H7 (cell line): ENCODE measurements around the gene ARHGAP22. TPM values are rescaled to one million over a fixed set of nuclear protein-coding genes. Genes with fewer than 3 reads are reported as not detected.

Source experiments
- DNase-seq: peaks from one replicate; pipeline ENCODE4 v3.0.0; 2012
- H3K27me3 ChIP-seq: 2 replicates; pipeline ENCODE4 v1.6.0; 2011; ENCODE audit warnings: mild to moderate bottlenecking, low read length; ENCODE audit not compliant: control insufficient read depth, insufficient read depth
- H3K36me3 ChIP-seq: replicated peaks from 2 replicates; pipeline ENCODE4 v1.5.1; 2011; ENCODE audit warnings: low read length; ENCODE audit not compliant: control insufficient read depth, insufficient read depth
- H3K4me3 ChIP-seq: 2 replicates; pipeline ENCODE4 v1.5.1; 2011; ENCODE audit warnings: low read depth, mild to moderate bottlenecking, control low read depth, low read length, moderate library complexity; ENCODE audit not compliant: insufficient read depth
- total RNA-seq: library from RNA; depleted of rRNA; stranded (reverse); fragments of >200 nt; shearing (Covaris generic); gene quantifications from 2 replicates; pipeline ENCODE4 v1.2.3, GENCODE V29; 2014

Gene ARHGAP22
- total RNA-seq, 1 experiment from 2014 or later: 9.1 TPM

DNA sequence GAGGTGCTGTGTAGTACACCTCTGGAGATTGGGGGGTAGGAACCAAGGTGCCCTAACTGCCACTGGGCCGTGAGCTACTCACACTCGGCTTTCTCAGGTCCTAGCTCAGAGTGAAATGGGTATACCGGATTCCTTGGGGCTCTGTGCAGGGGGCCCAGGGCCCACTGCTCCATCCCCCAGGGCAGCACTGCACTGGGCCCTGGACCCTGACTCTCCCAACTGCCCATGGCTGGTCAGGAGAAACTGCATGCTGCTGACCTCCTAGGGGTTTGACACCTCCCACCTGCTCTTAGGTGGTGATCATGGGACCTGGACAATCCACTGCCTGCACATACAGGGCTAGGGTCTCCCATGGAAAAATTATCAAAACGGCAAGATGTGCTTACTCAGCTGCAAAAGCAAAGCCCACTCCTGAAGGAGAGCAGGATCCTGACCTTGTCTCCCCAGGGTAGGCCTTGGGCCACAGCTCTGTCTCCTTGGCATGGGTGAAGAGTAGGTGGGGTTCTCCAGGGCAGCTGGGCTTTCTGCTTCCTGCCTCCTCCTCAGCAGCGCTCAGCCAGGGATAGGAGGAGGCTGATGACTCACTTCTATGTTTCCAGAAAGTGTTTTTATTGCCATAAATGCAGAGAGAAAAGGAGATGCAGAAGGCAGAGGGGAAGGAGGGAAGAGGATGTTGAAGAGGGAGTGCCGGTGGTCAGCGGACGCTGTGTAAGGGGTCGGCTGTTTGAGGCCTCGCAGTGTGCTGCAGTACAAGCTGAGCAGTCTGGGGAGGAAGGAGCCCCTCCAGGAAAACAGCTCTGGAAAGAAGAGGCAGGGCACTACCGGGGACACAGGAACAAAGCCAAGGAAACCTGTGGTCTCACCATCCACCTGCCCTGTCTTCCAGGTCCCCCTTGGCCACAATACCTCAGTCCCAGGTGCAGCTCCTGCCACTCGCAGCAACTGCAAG lies 107.8 kb downstream of the ARHGAP22 start:
- Histone ChIP-seq H3K36me3 (no peaks in the 10 kb centered on the region), H3K27me3 (no peaks in the 10 kb centered on the region), H3K4me3 (no peak overlapping the region)
- peak; percentile 14 for DNase-seq

DNA sequence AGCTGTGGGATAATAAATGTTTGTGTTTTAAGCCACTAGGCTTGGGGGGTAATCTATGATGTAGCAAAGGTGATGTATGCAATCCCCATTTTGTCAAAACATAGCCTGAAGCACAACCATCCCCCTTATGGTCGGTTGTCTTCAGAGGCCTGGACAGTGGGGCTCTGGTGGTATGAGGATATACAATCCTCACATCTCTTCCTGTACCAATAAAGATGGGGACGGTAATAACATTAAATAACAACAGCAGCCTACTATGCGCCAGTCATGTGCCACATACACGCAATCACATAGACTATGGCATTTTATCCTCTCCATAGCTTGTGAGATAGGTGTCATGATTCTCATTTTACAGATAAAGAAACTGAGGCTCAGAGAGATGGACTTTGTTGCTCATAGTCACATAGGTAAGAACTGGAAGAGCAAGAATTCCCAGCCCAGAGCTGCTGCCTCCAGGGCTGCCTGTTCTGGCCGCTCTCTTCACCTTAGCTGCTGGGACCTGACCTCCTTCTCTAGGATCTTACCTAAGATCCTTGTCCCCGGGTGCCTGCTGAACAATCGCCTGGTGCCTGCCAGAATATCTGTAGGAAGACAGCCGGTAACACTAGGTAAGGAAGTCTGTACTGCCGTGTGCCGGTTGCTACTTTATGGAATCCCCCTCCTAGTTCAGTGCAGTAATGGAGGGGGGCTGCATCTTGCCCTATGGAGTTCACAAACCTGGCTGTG lies 108.6 kb downstream of the ARHGAP22 start:
- DNase-seq: no peak
- H3K4me3 ChIP-seq: no peak overlapping the region
- H3K27me3 ChIP-seq: no peaks in the 10 kb centered on the region
- no peaks in the 10 kb centered on the region for H3K36me3 ChIP-seq

DNA sequence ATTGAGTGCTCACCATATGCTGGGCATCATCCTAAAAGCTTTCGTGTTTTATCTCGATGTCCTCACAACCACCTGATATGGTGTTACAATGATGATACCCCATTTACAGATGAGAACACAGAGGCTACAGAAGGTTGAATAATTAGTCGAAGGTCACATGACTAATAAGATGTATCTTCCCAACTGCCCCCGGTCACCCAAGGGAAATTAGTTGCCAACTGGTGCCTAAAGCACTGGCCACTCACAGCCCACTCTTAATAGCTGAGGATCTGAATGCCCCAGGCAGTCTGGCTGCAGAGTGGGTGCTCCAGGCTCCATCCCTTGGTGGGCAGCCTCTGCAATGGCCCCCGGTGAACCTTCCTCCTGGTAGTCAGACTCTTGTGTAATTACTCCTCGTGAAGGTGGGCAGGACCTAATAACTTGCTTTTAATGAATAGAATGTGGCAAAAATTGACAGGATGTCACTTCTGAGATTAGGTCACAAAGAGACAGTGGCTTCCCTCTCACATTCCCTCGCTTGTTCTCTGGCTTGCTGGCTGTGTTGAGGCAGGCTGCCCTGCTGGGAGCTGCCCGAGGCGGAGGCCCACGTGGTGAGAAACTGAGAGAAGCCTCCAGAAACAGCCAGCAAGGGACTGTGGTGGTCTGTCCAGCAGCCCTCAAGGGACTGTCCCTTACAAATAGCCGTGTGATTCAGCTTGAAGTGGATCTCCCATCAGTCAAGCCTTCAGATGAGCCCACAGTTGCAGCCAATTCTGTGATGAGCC lies 109.4 kb downstream of the ARHGAP22 start:
- Histone ChIP-seq H3K27me3 (no peaks in the 10 kb centered on the region), H3K4me3 (no peak overlapping the region), H3K36me3 (no peaks in the 10 kb centered on the region)
- peak; percentile 6 for DNase-seq

DNA sequence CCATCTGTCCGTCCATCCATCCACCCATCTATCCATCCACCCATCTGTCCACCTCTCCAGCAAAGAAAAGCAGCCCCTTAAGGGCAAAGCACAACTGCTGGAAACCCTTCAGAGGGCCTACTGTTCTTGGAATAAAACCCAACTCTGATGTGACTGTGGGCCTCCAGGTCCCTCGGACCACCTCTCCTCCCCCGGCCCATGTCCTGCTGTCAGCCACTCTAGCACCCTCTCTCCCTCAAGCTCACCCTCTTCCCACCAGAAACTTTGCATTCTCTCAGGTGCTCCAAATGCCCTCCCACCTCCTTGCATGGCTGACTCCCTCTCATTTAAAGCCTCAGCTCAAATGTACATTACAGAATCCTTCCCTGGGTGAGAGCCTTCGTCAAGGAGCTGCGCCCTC lies 110.3 kb downstream of the ARHGAP22 start:
- Histone ChIP-seq H3K36me3 (no peaks in the 10 kb centered on the region), H3K4me3 (no peak overlapping the region), H3K27me3 (no peaks in the 10 kb centered on the region)
- peak; percentile 10 for DNase-seq

DNA sequence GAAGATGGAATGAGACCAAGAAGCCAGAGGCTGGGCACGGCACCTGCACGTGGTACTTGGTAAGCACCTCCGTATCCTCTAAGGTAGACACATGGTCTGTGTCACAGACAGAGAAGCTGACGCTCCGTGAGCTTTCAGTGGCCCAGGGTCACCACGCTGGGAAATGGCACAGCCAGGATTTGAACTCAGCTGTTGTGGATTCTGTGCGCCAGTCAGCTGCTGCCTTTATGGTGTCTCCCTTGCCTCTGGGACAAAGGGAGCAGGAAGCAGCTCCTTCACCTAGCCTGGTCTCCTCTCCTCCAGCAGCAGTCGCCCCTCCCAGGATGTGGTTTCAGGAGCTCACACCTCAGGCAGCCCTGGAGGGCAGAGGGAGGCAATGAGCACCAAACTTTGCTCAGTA lies 110.8 kb downstream of the ARHGAP22 start:
- no peaks in the 10 kb centered on the region for H3K36me3 ChIP-seq
- H3K4me3 ChIP-seq: no peak overlapping the region
- DNase-seq: peak; percentile 17
- H3K27me3 ChIP-seq: no peaks in the 10 kb centered on the region

DNA sequence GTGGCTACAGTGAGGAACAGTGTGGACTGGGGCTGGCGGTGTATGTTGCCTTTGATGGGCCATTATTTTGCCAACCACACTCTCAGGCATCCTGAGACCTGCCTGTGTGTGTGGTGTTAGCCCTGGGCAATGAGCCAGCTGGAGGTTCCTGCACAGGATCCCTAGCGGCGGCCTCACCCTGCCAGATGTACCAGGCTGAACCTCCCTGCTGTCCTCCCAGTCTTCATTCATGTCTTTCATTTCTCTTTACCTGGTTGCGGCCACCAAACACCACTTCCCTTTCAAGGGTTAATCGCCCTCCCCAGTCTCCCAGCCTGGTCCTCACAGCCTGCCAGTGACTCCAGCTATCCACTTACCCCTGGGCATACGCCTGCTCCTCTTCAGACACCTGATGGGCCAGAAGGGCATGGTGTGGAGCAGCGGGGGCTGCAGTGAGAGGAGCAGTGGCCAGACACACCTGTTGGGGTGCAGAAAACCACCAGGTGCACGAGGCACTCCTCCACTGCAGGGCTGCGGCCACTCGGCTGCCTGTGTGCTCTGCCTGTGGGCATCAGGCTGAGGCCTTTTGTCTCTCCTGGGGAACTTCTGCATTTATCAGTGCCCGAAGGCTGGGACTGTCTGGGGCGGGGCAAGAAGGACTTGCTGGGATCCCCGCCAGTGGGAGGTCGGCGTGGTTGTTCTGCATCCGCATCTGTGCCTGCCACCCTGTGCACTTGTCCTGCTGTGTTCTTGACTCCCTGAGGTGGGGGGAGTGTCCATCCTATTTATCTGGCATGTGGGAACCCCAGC lies 111.6 kb downstream of the ARHGAP22 start:
- peak; percentile 14 for DNase-seq
- H3K4me3 ChIP-seq: no peak overlapping the region
- no peaks in the 10 kb centered on the region for H3K27me3 ChIP-seq
- H3K36me3 ChIP-seq: no peaks in the 10 kb centered on the region

DNA sequence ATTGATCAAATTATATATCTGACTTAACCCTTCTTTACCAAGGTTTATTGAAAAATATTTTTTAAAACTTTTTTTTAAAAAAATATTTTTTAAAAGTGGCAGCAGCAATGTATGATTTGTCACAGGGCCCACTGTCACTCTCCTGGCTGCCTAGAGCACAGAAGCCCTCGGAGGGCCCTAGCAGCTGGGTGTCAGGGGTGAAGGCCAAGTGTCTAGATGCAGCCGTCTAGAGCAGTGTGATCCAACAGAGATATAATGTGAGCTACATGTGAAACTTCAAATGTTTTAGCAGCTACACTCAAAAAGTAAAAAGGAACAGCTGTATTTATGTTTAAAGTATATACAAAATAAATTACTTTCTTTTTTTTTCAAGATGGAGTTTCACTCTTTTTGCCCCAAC lies 112.7 kb downstream of the ARHGAP22 start:
- DNase-seq: no peak

DNA sequence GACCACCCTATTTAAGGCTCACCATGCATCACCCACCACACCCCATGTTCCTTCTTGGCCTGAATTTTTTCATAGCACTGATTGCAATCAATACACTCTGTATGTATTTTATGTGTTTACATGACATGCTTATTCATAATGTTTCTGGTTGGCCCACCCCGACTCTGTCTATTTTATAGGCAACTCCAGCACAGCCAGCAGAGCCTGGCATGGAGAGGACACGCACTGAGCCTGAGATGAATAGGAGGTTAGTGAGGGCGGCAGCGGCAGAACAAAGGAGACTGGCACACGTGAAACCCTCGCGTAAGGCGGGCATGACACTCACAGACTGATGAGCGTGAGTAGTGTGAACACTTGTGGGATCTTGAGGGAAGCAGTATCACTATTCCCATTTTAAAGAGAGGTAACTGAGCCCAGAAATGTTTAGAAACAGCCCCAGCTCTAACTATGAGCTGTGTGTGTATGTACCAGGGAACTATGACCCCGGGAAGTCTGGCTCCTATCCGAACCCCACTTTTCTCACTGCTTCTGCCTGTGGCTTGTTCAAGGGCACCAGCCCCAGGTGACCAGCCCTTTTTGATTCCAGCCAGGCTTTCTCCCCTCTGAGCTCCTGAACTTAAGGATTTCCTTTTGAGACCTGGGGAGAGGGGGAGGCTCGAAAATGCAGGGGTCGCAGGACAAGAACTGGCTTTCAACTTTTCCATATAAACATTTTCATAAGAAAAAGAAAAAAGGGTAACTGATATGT lies 113.3 kb downstream of the ARHGAP22 start:
- H3K4me3 ChIP-seq: no peak overlapping the region
- H3K36me3 ChIP-seq: no peaks in the 10 kb centered on the region
- DNase-seq: peak; percentile 11
- H3K27me3 ChIP-seq: no peaks in the 10 kb centered on the region

More for the DNA sequence above, 112.7 kb downstream of the ARHGAP22 start:
- H3K36me3 ChIP-seq: no peaks in the 10 kb centered on the region
- no peak overlapping the region for H3K4me3 ChIP-seq
- no peaks in the 10 kb centered on the region for H3K27me3 ChIP-seq

DNA sequence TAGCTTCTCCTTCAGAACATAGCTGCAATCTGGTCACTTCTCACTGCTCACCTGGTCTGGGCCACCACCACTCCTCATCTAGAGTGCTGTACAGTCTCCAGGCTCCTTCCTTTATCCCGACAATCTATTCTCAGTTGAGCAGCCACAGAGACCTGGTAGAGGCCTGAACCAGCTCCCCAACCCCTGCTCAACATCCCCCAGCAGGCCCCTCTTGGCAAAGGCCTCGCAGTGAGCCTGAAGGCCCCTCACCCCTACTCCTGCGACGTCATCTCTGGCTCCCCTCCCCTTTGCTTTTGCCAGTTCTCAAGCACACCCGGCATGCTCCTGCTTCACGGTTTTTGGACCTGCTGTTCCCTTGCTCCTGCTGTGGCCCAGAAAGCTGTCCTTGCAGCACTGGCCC lies 113.9 kb downstream of the ARHGAP22 start:
- DNase-seq: peak; percentile 27
- H3K4me3 ChIP-seq: no peak overlapping the region
- no peaks in the 10 kb centered on the region for H3K36me3 ChIP-seq
- no peaks in the 10 kb centered on the region for H3K27me3 ChIP-seq

DNA sequence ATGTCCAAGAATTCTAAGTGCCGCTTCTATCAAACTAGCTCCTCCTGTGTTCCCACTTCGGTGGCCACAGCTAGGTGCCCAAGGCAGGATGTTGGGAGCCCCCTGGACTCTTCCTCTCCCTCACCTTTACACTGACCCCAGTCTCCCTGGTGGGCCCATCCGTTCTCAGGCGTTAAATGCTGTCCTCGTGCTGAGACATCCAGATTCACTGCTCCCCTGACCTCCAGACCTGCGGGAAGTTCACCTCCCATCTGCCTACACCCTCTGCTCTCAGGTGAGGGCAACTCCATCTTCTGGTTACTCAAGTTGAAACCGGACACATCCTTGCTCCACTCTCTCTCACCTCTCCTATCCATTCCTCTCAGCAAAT lies 114.3 kb downstream of the ARHGAP22 start:
- no peak overlapping the region for H3K4me3 ChIP-seq
- DNase-seq: peak; percentile 6
- no peaks in the 10 kb centered on the region for H3K36me3 ChIP-seq
- no peaks in the 10 kb centered on the region for H3K27me3 ChIP-seq

DNA sequence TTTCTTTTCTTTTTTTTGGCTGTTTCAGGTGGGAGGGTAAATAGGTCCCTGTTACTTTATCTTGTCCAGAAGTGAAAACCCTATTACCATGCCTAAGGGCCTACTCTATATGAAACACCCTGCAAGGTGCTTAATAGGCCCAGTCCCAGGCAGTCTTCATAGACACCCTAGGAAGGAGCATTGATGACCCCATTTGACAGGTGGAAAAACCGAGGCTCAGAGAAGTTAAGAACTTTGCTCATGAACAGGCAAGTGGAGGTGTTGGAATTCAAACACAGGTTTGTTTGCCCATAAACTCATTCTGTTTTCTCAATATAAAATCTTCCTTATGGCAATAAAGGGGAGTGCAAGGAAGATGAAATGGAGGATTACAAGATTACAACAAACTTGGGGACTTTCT lies 115.8 kb downstream of the ARHGAP22 start:
- H3K4me3 ChIP-seq: no peak overlapping the region
- no peaks in the 10 kb centered on the region for H3K36me3 ChIP-seq
- DNase-seq: no peak
- no peaks in the 10 kb centered on the region for H3K27me3 ChIP-seq

DNA sequence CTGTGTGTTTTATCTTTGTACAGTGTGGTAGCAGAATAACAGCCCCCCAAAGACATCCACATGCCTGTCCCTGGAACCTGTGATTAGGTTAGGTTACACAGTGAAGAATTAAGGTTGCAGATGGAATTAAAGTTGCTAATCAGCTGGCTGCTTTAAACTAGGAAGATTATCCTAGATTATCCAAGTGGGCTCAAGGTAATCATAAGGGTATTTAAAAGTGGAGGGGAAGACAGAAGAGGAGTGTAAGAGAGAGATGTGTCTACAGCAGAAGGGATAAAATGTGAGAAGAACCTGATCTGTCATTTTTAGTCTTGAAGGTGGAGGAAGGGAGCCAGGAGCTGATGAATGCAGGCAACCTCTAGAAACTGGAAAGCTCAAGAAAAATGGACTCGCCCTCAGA lies 117.6 kb downstream of the ARHGAP22 start:
- Histone ChIP-seq H3K27me3 (no peaks in the 10 kb centered on the region), H3K4me3 (no peak overlapping the region), H3K36me3 (no peaks in the 10 kb centered on the region)
- DNase-seq: no peak

DNA sequence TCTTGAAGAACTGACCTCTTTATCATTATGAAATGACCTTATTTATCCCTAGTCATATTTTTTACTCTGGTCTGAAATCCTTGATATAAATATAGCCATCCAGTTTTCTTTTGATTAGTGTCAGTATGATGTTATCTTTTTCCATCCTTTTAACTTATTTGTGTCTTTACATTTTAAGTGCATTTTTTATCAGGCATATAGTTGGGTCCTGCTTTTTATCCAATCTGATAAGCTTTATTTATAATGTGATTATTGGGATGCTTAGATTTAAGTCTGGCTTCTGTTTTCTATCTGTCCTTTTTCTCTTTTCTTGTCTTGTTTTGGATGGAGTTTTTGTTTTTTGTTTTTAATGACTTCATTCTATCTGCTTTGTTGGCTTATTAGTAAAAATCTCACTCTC lies 119.2 kb downstream of the ARHGAP22 start:
- Histone ChIP-seq H3K4me3 (no peak overlapping the region), H3K36me3 (no peaks in the 10 kb centered on the region), H3K27me3 (no peaks in the 10 kb centered on the region)
- no peak for DNase-seq
